Loucy (cell line): ENCODE measurements around the gene ATOSA.
A peak's percentile ranks its signal among the peaks of the same experiment; 100 is the strongest.

Source experiments
- H2AFZ ChIP-seq: fragments of 200-600 bp; sonication (generic); 2 replicates; pipeline ENCODE4 v1.6.0; 2016; ENCODE audit warnings: antibody characterized with exemption, mild to moderate bottlenecking, low read length, moderate library complexity
- H3F3A ChIP-seq: fragments of 200-600 bp; 2 replicates; pipeline ENCODE4 v1.6.0; 2016; ENCODE audit warnings: antibody characterized with exemption, low read depth, mild to moderate bottlenecking
- H3K27me3 ChIP-seq: fragments of 200-600 bp; sonication (generic); 2 replicates; pipeline ENCODE4 v1.6.1; 2014; ENCODE audit warnings: low read length, mild to moderate bottlenecking; ENCODE audit not compliant: insufficient read depth, poor library complexity, severe bottlenecking
- H3K36me3 ChIP-seq: fragments of 200-600 bp; sonication (generic); 2 replicates; pipeline ENCODE4 v1.6.1; 2016; ENCODE audit warnings: low read length; ENCODE audit not compliant: insufficient read depth
- H3K4me1 ChIP-seq: fragments of 200-600 bp; sonication (generic); 2 replicates; pipeline ENCODE4 v1.5.1; 2014; ENCODE audit warnings: low read length, mild to moderate bottlenecking; ENCODE audit not compliant: insufficient read depth, poor library complexity, severe bottlenecking
- H3K4me2 ChIP-seq: fragments of 200-600 bp; sonication (generic); 2 replicates; pipeline ENCODE4 v1.6.0; 2014; ENCODE audit warnings: antibody characterized with exemption, low read length, low read depth, mild to moderate bottlenecking; ENCODE audit not compliant: poor library complexity, severe bottlenecking
- H3K4me3 ChIP-seq: fragments of 200-600 bp; sonication (generic); 2 replicates; pipeline ENCODE4 v1.5.1; 2014; ENCODE audit warnings: low read length, mild to moderate bottlenecking, mixed read lengths; ENCODE audit not compliant: poor library complexity, severe bottlenecking
- H3K79me2 ChIP-seq: fragments of 200-600 bp; sonication (generic); 2 replicates; pipeline ENCODE4 v1.6.1; 2014; ENCODE audit warnings: low read length; ENCODE audit not compliant: insufficient read depth
- H3K9ac ChIP-seq: fragments of 200-600 bp; sonication (generic); 2 replicates; pipeline ENCODE4 v1.6.0; 2014; ENCODE audit warnings: mild to moderate bottlenecking, low read depth, low read length, moderate library complexity; ENCODE audit not compliant: poor library complexity, severe bottlenecking
- H3K9me2 ChIP-seq: fragments of 200-600 bp; sonication (generic); replicated peaks from 2 replicates; pipeline ENCODE4 v1.6.1; 2016; ENCODE audit warnings: low read depth, low read length, mixed read lengths
- H3K9me3 ChIP-seq: fragments of 200-600 bp; sonication (generic); 2 replicates; pipeline ENCODE4 v1.6.1; 2014; ENCODE audit warnings: mild to moderate bottlenecking, antibody characterized with exemption, low read length, low read depth; ENCODE audit not compliant: insufficient read depth
- H4K20me1 ChIP-seq: fragments of 200-600 bp; sonication (generic); 2 replicates; pipeline ENCODE4 v1.6.0; 2014; ENCODE audit warnings: antibody characterized with exemption, low read length, mild to moderate bottlenecking; ENCODE audit not compliant: insufficient read depth, poor library complexity, severe bottlenecking
- EZH2phosphoT487 ChIP-seq: fragments of 200-600 bp; IDR thresholded peaks from 2 replicates; pipeline ENCODE4 v1.6.1; 2018; ENCODE audit warnings: antibody characterized with exemption, mild to moderate bottlenecking, moderate library complexity, borderline replicate concordance
- TF ChIP-seq, protein P1 (sequence below): fragments of 200-600 bp; sonication (generic); conservative IDR thresholded peaks from 2 replicates; pipeline ENCODE4 v1.5.1; 2014; ENCODE audit warnings: mild to moderate bottlenecking, antibody characterized with exemption, low read length

Gene ATOSA

DNA sequence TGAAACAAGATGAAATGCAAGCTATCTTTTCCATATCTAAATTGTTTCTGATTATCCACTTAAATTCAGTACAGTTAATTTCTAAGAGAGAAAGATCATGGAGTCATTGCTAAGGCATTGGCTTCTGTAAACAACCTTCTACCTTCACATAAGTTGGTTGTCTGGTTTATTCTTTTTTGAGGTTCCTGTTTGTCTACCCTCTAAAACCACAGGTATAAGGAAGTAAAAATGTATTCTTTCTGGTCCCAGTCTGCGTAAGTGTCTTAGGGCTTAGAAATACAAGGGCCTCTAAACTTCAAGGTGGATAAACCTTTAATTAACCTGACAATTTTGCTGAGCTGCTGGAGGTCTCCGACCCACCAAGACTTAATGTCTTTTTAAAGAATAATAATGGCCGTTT is 3.6 kb upstream of the ATOSA start:
- H2AFZ ChIP-seq, result no peak overlapping the region; the same call in 1 of the 2 replicates
- no peak overlapping the region for H3K4me3 ChIP-seq
- no peaks in the 10 kb centered on the region for H4K20me1 ChIP-seq
- no peaks in the 10 kb centered on the region for H3K36me3 ChIP-seq
- H3K79me2 ChIP-seq, result peaks cover 2% of the 10 kb centered on the region; the same call in 1 of the 2 replicates
- H3K4me2 ChIP-seq, result no peak overlapping the region
- H3K4me1 ChIP-seq, result peaks cover 13% of the 10 kb centered on the region
- H3F3A ChIP-seq, result 0 out of 2 replicates have a peak, but pooled peaks cover 7% of the 10 kb centered on the region
- H3K9me3 ChIP-seq, result no peaks in the 10 kb centered on the region
- no peak overlapping the region for H3K9ac ChIP-seq
- H3K27me3 ChIP-seq, result no peaks in the 10 kb centered on the region
- no peaks in the 10 kb centered on the region for H3K9me2 ChIP-seq
- no peak for TF ChIP-seq EZH2phosphoT487
- TF ChIP-seq, protein P1, sequence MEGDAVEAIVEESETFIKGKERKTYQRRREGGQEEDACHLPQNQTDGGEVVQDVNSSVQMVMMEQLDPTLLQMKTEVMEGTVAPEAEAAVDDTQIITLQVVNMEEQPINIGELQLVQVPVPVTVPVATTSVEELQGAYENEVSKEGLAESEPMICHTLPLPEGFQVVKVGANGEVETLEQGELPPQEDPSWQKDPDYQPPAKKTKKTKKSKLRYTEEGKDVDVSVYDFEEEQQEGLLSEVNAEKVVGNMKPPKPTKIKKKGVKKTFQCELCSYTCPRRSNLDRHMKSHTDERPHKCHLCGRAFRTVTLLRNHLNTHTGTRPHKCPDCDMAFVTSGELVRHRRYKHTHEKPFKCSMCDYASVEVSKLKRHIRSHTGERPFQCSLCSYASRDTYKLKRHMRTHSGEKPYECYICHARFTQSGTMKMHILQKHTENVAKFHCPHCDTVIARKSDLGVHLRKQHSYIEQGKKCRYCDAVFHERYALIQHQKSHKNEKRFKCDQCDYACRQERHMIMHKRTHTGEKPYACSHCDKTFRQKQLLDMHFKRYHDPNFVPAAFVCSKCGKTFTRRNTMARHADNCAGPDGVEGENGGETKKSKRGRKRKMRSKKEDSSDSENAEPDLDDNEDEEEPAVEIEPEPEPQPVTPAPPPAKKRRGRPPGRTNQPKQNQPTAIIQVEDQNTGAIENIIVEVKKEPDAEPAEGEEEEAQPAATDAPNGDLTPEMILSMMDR, result no peak

DNA sequence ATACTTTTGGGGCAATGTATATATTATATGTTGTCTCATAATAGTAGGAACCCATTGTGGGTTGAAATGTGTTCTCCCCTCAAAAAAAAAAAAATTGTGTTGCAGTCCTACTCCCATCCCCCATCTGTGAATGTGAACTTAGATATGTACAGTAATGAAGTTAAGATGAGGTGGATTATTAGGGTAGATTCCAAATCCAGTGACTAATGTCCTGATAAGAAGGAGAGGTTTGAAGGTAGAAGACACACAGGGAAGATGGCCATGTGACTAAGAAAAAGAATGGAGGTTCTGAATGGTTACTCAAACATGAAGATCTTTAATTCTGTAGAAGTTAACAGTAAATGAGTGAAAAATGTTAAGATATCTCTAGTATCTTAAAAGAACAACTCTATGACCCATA is 3.0 kb upstream of the ATOSA start:
- H3K4me2 ChIP-seq, result no peak overlapping the region
- H2AFZ ChIP-seq, result 0 out of 2 replicates have a peak overlapping the region, but pooled peaks have one; percentile 31
- no peaks in the 10 kb centered on the region for H3K9me3 ChIP-seq
- no peaks in the 10 kb centered on the region for H3K9me2 ChIP-seq
- no peaks in the 10 kb centered on the region for H3K36me3 ChIP-seq
- H3K4me1 ChIP-seq, result peaks cover 19% of the 10 kb centered on the region
- H3F3A ChIP-seq, result 0 out of 2 replicates have a peak, but pooled peaks cover 7% of the 10 kb centered on the region
- no peaks in the 10 kb centered on the region for H3K27me3 ChIP-seq
- H3K9ac ChIP-seq, result no peak overlapping the region
- no peak overlapping the region for H3K4me3 ChIP-seq
- peaks cover 2% of the 10 kb centered on the region for H4K20me1 ChIP-seq
- H3K79me2 ChIP-seq, result peaks cover 8% of the 10 kb centered on the region
- TF ChIP-seq, protein P1, result no peak
- no peak for TF ChIP-seq EZH2phosphoT487

DNA sequence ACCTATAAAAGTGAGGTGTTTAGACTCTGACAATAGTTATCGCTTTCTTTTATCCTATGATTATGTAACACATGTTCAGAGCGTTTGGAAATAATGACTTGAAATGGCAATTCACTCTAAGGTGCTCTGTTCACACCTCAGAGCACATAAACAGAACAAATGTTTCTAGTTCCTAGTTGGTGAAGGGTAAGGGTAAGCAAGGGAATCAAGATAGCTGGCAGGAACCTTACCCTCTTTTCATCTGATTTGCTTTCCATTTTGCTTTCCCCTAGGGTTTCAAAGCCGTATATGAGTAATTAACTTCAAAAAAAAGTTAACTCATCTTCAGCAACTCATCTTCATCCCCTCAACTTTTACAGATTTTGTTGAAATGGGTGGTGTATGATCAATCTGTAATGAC is 2.3 kb upstream of the ATOSA start:
- Histone ChIP-seq H3K4me1 (peaks cover 25% of the 10 kb centered on the region), H2AFZ (no peak overlapping the region), H3K36me3 (no peaks in the 10 kb centered on the region), H3K79me2 (peaks cover 15% of the 10 kb centered on the region), H3K9ac (no peak overlapping the region), H3K4me3 (no peak overlapping the region), H3K4me2 (no peak overlapping the region), H3K9me3 (no peaks in the 10 kb centered on the region), H3K9me2 (no peaks in the 10 kb centered on the region), H3F3A (0 out of 2 replicates have a peak, but pooled peaks cover 7% of the 10 kb centered on the region), H4K20me1 (peaks cover 5% of the 10 kb centered on the region), H3K27me3 (no peaks in the 10 kb centered on the region)
- TF ChIP-seq, protein P1, result no peak
- no peak for TF ChIP-seq EZH2phosphoT487
